Calu3 (cell line): ENCODE data around the gene TMEM235. TPM values are rescaled to one million over a fixed set of nuclear protein-coding genes. Genes with fewer than 3 reads are reported as not detected.

Experiments used
- BruUV-seq: library from RNA; stranded (reverse); fragments of 400-500 nt; replicated peaks from 2 replicates; lab custom pipeline; 2021; lab: Mats Ljungman, UMichigan
- CTCF ChIA-PET: fragments of 300-600 bp; sonication (Branson Sonifier 250); formaldehyde crosslinking; loops from one replicate; lab custom pipeline; 2022; ENCODE audit warnings: antibody characterized with exemption; lab: Charles Lee
- DNase-seq: peaks from one replicate; pipeline ENCODE4 v3.0.0; 2022
- H3K27ac Mint-ChIP-seq: one replicate; pipeline ENCODE4 v1.8.0; 2022; ENCODE audit warnings: mixed read lengths; ENCODE audit not compliant: unreplicated experiment
- H3K27me3 Mint-ChIP-seq: one replicate; pipeline ENCODE4 v1.8.0; 2022; ENCODE audit warnings: mixed read lengths; ENCODE audit not compliant: unreplicated experiment
- H3K36me3 Mint-ChIP-seq: one replicate; pipeline ENCODE4 v1.8.0; 2022; ENCODE audit warnings: mild to moderate bottlenecking, moderate library complexity, mixed read lengths; ENCODE audit not compliant: insufficient read depth, unreplicated experiment
- H3K4me1 Mint-ChIP-seq: one replicate; pipeline ENCODE4 v1.8.0; 2022; ENCODE audit warnings: mild to moderate bottlenecking, low read depth, mixed read lengths; ENCODE audit not compliant: unreplicated experiment
- H3K4me3 Mint-ChIP-seq: one replicate; pipeline ENCODE4 v1.8.0; 2022; ENCODE audit warnings: mild to moderate bottlenecking, low read depth, moderate library complexity, mixed read lengths; ENCODE audit not compliant: unreplicated experiment
- H3K9me3 Mint-ChIP-seq: one replicate; pipeline ENCODE4 v1.8.0; 2022; ENCODE audit warnings: low read depth, mixed read lengths; ENCODE audit not compliant: unreplicated experiment
- CTCF ChIP-seq: fragments of 200-600 bp; IDR thresholded peaks from one replicate; pipeline ENCODE4 v1.8.0; 2022; ENCODE audit warnings: antibody characterized with exemption; ENCODE audit not compliant: unreplicated experiment
- intact Hi-C: fragments of 100-400 bp; cut with micrococcal nuclease; formaldehyde crosslinking; loops from one replicate; pipeline ENCODE4 v1.10.0; 2022; ENCODE audit not compliant: unreplicated experiment
- total RNA-seq: library from RNA; stranded (reverse); gene quantifications from 2 replicates; pipeline ENCODE4 v1.2.3, GENCODE V29; 2022

TMEM235 gene
- total RNA-seq, 1 experiment from 2014 or later = not detected

GRCh38 chr17:78266771-78267170 lies 35.3 kb downstream of the TMEM235 start:
- peaks cover 31% of the 10 kb centered on the region for H3K27me3 Mint-ChIP-seq

GRCh38 chr17:78267253-78268073 lies 36.0 kb downstream of the TMEM235 start:
- no peak for DNase-seq
- H3K4me1 Mint-ChIP-seq = peaks cover 9% of the 10 kb centered on the region
- no peak overlapping the region for H3K4me3 Mint-ChIP-seq
- no TSS peak for BruUV-seq
- CTCF ChIA-PET = no interaction called here
- no peak overlapping the region for H3K27ac Mint-ChIP-seq
- no peaks in the 10 kb centered on the region for H3K36me3 Mint-ChIP-seq
- no peak for TF ChIP-seq CTCF
- H3K9me3 Mint-ChIP-seq = no peaks in the 10 kb centered on the region
- intact Hi-C loops = no loop called here
- H3K27me3 Mint-ChIP-seq = peaks cover 38% of the 10 kb centered on the region

More at GRCh38 chr17:78266771-78267170, 35.3 kb downstream of the TMEM235 start:
- no TSS peak for BruUV-seq
- DNase-seq = no peak
- H3K4me1 Mint-ChIP-seq = peaks cover 9% of the 10 kb centered on the region
- no peak for TF ChIP-seq CTCF
- H3K9me3 Mint-ChIP-seq = no peaks in the 10 kb centered on the region
- no peak overlapping the region for H3K27ac Mint-ChIP-seq
- no peak overlapping the region for H3K4me3 Mint-ChIP-seq
- intact Hi-C loops = no loop called here
- CTCF ChIA-PET = no interaction called here
- H3K36me3 Mint-ChIP-seq = no peaks in the 10 kb centered on the region

- no peak for TF ChIP-seq CTCF
- no peaks in the 10 kb centered on the region for H3K36me3 Mint-ChIP-seq
- H3K27ac Mint-ChIP-seq = no peak overlapping the region
- H3K9me3 Mint-ChIP-seq = no peaks in the 10 kb centered on the region
- BruUV-seq = no TSS peak
- DNase-seq = no peak
- CTCF ChIA-PET = interaction anchor here (0.7 to 1.7 kb wide), 2 partner anchors 14 to 17 kb away, joined by 4 to 7 read pairs; no protein-coding TSS in a partner anchor
- intact Hi-C loops = no loop called here
- no peak overlapping the region for H3K4me3 Mint-ChIP-seq
- peaks cover 38% of the 10 kb centered on the region for H3K27me3 Mint-ChIP-seq
- peaks cover 9% of the 10 kb centered on the region for H3K4me1 Mint-ChIP-seq
Observed at GRCh38 chr17:78268191-78268874, 36.9 kb downstream of the TMEM235 start.

- TF ChIP-seq CTCF = no peak
- no peaks in the 10 kb centered on the region for H3K36me3 Mint-ChIP-seq
- H3K4me3 Mint-ChIP-seq = no peak overlapping the region
- H3K9me3 Mint-ChIP-seq = no peaks in the 10 kb centered on the region
- BruUV-seq = no TSS peak
- no peak overlapping the region for H3K27ac Mint-ChIP-seq
- intact Hi-C loops = no loop called here
- no peak for DNase-seq
- peaks cover 9% of the 10 kb centered on the region for H3K4me1 Mint-ChIP-seq
- CTCF ChIA-PET = interaction anchor here (0.7 to 1.7 kb wide), 3 partner anchors 9 to 18 kb away, joined by 3 to 7 read pairs (median 4); no protein-coding TSS in a partner anchor
- H3K27me3 Mint-ChIP-seq = peaks cover 38% of the 10 kb centered on the region
Observed at GRCh38 chr17:78268951-78269905, 37.8 kb downstream of the TMEM235 start.
